Posterior vena cava (tissue), 2 donors: ENCODE data around the gene MTMR3. TPM values are rescaled to one million over a fixed set of nuclear protein-coding genes. Genes with fewer than 3 reads are reported as not detected.

Experiments
- microRNA-seq, 2 donors: library from miRNA; unstranded; fragments of <30 nt; microRNA quantifications; one replicate each; pipeline ENCODE4 v1.2.0, GENCODE V29; 2020 to 2021; ENCODE audit warnings: borderline microRNAs expressed in 2 of 2
- total RNA-seq, 2 donors: library from RNA; stranded (reverse); fragmentation: NEBNext Ultra II Directional; extraction: Animal tissue kit (Norgen Biotek cat#: 25700); gene quantifications; one replicate each; pipeline ENCODE4 v1.2.1, GENCODE V29; 2021
- donor health status: DM: yes; HTN: yes; CAD: no.
- donor health status: DM: yes; HTN: yes; CAD: no.

The MTMR3 gene
- total RNA-seq, 2 donors from 2014 or later: 35.8 to 37.6 TPM

Small RNA genes within 50 kb of the gene (microRNA-seq; reads per million reads assigned to microRNA genes)
- gene MIR6818: 0.26 to 0.65 reads per million in 2 donors

Other genes starting within 250 kb of the MTMR3 start
- not detected for gene CABP7, start 163.2 kb upstream of the MTMR3 start, total RNA-seq
- 10 to 100 TPM; 14.1 to 18.0 TPM for gene ZMAT5, start 116.2 kb upstream of the MTMR3 start, total RNA-seq
- 10 to 100 TPM; 48.6 to 65.6 TPM for gene UQCR10, start 115.8 kb upstream of the MTMR3 start, total RNA-seq
- 10 to 100 TPM; 31.3 to 37.2 TPM for gene ASCC2, start 44.9 kb upstream of the MTMR3 start, total RNA-seq
- not detected for gene HORMAD2, start 197.3 kb downstream of the MTMR3 start, total RNA-seq